ENCODE data around the gene FGF12.

The FGF12 gene

GRCh38 chr3:192636517-192637444 lies 90.6 kb downstream of the FGF12 start:
- TF ChIP-seq CTCF (conservative IDR thresholded peaks at IDR 0.05; ENCODE audit: low read depth, low read length): no peak
- no peak for DNase-seq (ENCODE audit: low read depth)
- no peak overlapping the region for H3K4me3 ChIP-seq (ENCODE audit: low read length)

- no peak overlapping the region for H3K4me3 ChIP-seq (ENCODE audit: low read length)
- no peak for TF ChIP-seq CTCF (conservative IDR thresholded peaks at IDR 0.05; ENCODE audit: low read depth, low read length)
- no peak for DNase-seq (ENCODE audit: low read depth)
Measured at GRCh38 chr3:192629429-192629828, 97.9 kb downstream of the FGF12 start.

- no peak for TF ChIP-seq CTCF (conservative IDR thresholded peaks at IDR 0.05; ENCODE audit: low read depth, low read length)
- no peak for DNase-seq (ENCODE audit: low read depth)
- H3K4me3 ChIP-seq (ENCODE audit: low read length): no peak overlapping the region
Measured at GRCh38 chr3:192621909-192622308, 105.4 kb downstream of the FGF12 start.

- no peak for DNase-seq (ENCODE audit: low read depth)
- no peak for TF ChIP-seq CTCF (conservative IDR thresholded peaks at IDR 0.05; ENCODE audit: low read depth, low read length)
- H3K4me3 ChIP-seq (ENCODE audit: low read length): no peak overlapping the region
Measured at GRCh38 chr3:192620275-192620674, 107.1 kb downstream of the FGF12 start.

GRCh38 chr3:192611411-192611810 lies 115.9 kb downstream of the FGF12 start:
- TF ChIP-seq CTCF (conservative IDR thresholded peaks at IDR 0.05; ENCODE audit: low read depth, low read length): no peak
- no peak for DNase-seq (ENCODE audit: low read depth)
- H3K4me3 ChIP-seq (ENCODE audit: low read length): no peak overlapping the region

GRCh38 chr3:192608726-192609600 lies 118.4 kb downstream of the FGF12 start:
- TF ChIP-seq CTCF (conservative IDR thresholded peaks at IDR 0.05; ENCODE audit: low read depth, low read length): no peak
- H3K4me3 ChIP-seq (ENCODE audit: low read length): no peak overlapping the region
- DNase-seq (ENCODE audit: low read depth): no peak

Data from retinal pigment epithelial cell (primary cell).